Activated T-helper 1 cell treated with anti-CD3 and anti-CD28 coated beads, Interleukin-12 subunit alpha, Interleukin-12 subunit beta, Interleukin-2, Interleukin-4 antibody, amounts not matched to agents 30 ng/mL and 10 ng/mL and 1 ng/mL, durations not matched to agents 14 hours and 24 hours and 36 hours (primary cell): ENCODE measurements around the gene RASGEF1C. TPM values are rescaled to one million over a fixed set of nuclear protein-coding genes. Genes with fewer than 3 reads are reported as not detected.
"Not testable (repeated sequence)": the region's sequence is repeated elsewhere in the genome, so short reads cannot be mapped to it uniquely, and the experiment has no call there.

Experiments used
- DNase-seq: peaks from one replicate; pipeline ENCODE4 v3.0.0; 2021; ENCODE audit warnings: low spot score
- H3K27ac Mint-ChIP-seq: one replicate; pipeline ENCODE4 v1.8.0; 2021; ENCODE audit warnings: mild to moderate bottlenecking, mixed read lengths
- H3K27me3 Mint-ChIP-seq: one replicate; pipeline ENCODE4 v1.8.0; 2022; ENCODE audit warnings: mild to moderate bottlenecking, moderate library complexity, mixed read lengths; ENCODE audit not compliant: insufficient read depth
- H3K36me3 Mint-ChIP-seq: one replicate; pipeline ENCODE4 v1.8.0; 2021; ENCODE audit warnings: low read depth, mixed read lengths
- H3K4me1 Mint-ChIP-seq: one replicate; pipeline ENCODE4 v1.8.0; 2021; ENCODE audit warnings: low read depth, mixed read lengths
- H3K4me3 Mint-ChIP-seq: one replicate; pipeline ENCODE4 v1.8.0; 2021; ENCODE audit warnings: mild to moderate bottlenecking, moderate library complexity, mixed read lengths
- H3K9me3 Mint-ChIP-seq: one replicate; pipeline ENCODE4 v1.8.0; 2021; ENCODE audit warnings: mixed read lengths
- intact Hi-C: fragments of 100-400 bp; cut with micrococcal nuclease; formaldehyde crosslinking; loops from one replicate; pipeline ENCODE4 v1.15.1; 2024
- total RNA-seq: library from RNA; stranded (reverse); gene quantifications from 2 replicates; pipeline ENCODE4 v1.2.3, GENCODE V29; 2022

RASGEF1C gene
- total RNA-seq, 1 donor from 2014 or later, result not detected

GRCh38 chr5:180097163-180097894 is 111.7 kb downstream of the RASGEF1C start:
- Mint-ChIP-seq H3K4me1 (no peaks in the 10 kb centered on the region), H3K27ac (no peak overlapping the region), H3K36me3 (no peaks in the 10 kb centered on the region), H3K27me3 (peaks cover 5% of the 10 kb centered on the region), H3K9me3 (no peaks in the 10 kb centered on the region), H3K4me3 (no peak overlapping the region)
- intact Hi-C loops, result no loop called here
- no peak for DNase-seq

DNA sequence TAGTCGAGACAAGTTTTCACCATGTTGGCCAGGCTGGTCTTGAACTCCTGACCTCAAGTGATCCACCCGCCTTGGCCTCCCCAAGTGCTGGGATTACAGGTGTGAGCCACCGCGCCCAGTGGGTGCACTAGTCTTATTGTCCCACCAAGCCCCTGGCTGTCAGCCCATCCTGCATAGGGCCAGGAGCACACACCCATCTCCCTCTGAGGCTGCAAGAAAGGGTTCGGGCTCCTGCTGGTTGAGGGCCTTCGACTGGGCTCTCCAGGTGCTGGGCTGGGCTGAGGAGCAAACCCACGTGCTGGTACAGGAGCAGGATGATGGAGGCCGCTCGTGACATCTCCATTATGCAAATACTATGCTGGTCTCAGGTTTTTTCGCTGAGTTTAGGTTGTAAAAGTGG is 112.4 kb downstream of the RASGEF1C start:
- no peaks in the 10 kb centered on the region for H3K4me1 Mint-ChIP-seq
- no peaks in the 10 kb centered on the region for H3K9me3 Mint-ChIP-seq
- H3K4me3 Mint-ChIP-seq, result no peak overlapping the region
- intact Hi-C loops, result no loop called here
- no peak for DNase-seq
- peaks cover 5% of the 10 kb centered on the region for H3K27me3 Mint-ChIP-seq
- no peaks in the 10 kb centered on the region for H3K36me3 Mint-ChIP-seq
- H3K27ac Mint-ChIP-seq, result no peak overlapping the region

- H3K36me3 Mint-ChIP-seq, result no peaks in the 10 kb centered on the region
- H3K4me3 Mint-ChIP-seq, result no peak overlapping the region
- DNase-seq, result no peak
- H3K4me1 Mint-ChIP-seq, result no peaks in the 10 kb centered on the region
- peaks cover 8% of the 10 kb centered on the region for H3K27me3 Mint-ChIP-seq
- intact Hi-C loops, result no loop called here
- no peaks in the 10 kb centered on the region for H3K9me3 Mint-ChIP-seq
- no peak overlapping the region for H3K27ac Mint-ChIP-seq
These were observed 113.5 kb downstream of the RASGEF1C start for GRCh38 chr5:180095545-180095944.

- intact Hi-C loops, result loop anchor here (5.0 kb wide), 1 partner anchor 187 kb away; the partner anchor contains the start of gene TBC1D9B
- Mint-ChIP-seq H3K4me3 (no peak overlapping the region), H3K4me1 (peaks cover 4% of the 10 kb centered on the region), H3K9me3 (no peaks in the 10 kb centered on the region), H3K27me3 (peaks cover 11% of the 10 kb centered on the region), H3K27ac (no peak overlapping the region), H3K36me3 (no peaks in the 10 kb centered on the region)
- no peak for DNase-seq
These were observed 115.2 kb downstream of the RASGEF1C start for GRCh38 chr5:180093651-180094382.

GRCh38 chr5:180093241-180093640 is 115.8 kb downstream of the RASGEF1C start:
- H3K36me3 Mint-ChIP-seq, result no peaks in the 10 kb centered on the region
- intact Hi-C loops, result loop anchor here (5.0 kb wide), 1 partner anchor 186 kb away; the partner anchor contains the start of gene TBC1D9B
- no peaks in the 10 kb centered on the region for H3K9me3 Mint-ChIP-seq
- peaks cover 4% of the 10 kb centered on the region for H3K4me1 Mint-ChIP-seq
- no peak for DNase-seq
- H3K4me3 Mint-ChIP-seq, result no peak overlapping the region
- peaks cover 11% of the 10 kb centered on the region for H3K27me3 Mint-ChIP-seq
- no peak overlapping the region for H3K27ac Mint-ChIP-seq

DNA sequence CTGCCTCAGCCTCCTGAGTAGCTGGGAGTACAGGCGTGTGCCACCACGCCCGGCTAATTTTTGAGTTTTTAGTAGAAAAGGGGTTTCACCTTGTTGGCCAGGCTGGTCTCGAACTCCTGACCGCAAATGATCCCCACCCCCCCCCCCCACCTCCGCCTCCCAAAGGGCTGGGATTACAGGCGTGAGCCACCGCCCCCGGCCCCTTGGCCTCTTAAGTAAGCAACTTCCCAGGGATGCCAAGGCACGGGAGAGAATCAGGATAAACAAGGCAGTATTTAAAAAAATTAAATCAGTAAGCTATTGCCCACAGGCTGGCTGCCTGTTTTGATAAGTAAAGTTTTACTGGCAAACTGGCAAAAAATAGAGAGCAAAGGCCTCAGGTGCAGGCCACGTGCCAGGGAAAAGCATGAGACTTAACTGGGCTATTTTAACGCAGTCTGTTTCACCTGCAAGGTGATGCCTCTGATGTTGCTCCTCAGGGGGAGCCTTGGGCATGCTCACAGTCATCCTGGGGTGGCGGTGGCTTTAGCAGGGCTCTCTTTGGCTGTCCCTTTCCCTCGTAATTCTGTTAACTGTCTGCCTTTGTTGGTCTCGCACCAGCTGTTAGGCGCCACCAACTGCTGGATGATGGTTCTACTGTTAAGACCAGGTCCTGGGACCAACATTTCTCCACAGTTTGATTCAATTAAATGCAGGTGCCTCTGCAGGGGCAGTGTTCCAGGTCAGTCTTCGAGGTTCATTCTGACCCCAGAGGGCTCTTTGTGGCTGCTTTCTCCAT is 118.1 kb downstream of the RASGEF1C start:
- no peak for DNase-seq
- peaks cover 4% of the 10 kb centered on the region for H3K4me1 Mint-ChIP-seq
- intact Hi-C loops, result loop anchor here (1.0 to 5.0 kb wide), 4 partner anchors 20 to 328 kb away; partner anchors contain the start of genes RNF130 and TBC1D9B
- peak overlapping the region; percentile 53 for H3K4me3 Mint-ChIP-seq
- no peaks in the 10 kb centered on the region for H3K36me3 Mint-ChIP-seq
- no peaks in the 10 kb centered on the region for H3K9me3 Mint-ChIP-seq
- no peak overlapping the region for H3K27ac Mint-ChIP-seq
- peaks cover 12% of the 10 kb centered on the region for H3K27me3 Mint-ChIP-seq

DNA sequence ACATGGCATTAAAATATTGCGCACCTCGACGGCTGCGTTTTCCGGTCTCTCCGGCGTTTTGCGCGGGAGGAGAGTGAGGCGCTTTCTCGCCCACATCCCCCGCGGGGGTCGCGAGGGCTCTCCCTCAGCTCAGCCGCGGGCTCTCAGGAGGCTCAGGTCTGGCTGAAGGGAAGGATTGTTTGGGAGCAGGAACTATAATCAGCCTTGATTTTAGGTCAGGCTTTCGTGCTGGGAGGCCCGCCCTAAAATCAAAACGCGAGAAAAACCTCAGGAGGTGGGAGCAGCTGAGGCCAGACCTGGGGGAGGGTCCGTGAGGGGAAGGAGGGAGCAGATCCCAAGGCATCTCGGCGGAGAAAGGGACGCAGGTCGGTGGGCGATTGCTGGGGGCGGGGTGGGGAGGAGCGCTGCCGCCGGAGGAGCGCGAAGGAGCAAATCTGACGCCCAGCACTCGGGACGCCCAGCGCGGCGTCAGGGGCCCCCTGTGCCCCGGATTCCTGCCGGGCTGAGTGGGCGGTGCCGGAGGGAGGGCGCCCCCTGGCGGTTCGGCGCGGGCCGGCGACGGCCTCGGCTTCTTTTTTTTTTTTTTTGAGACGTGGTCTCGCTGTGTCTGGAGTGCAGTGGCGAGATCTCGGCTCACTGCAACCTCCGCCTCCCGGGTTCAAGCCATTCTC is 118.8 kb downstream of the RASGEF1C start:
- Mint-ChIP-seq H3K27me3 (peaks cover 12% of the 10 kb centered on the region), H3K4me3 (peak overlapping the region; percentile 79), H3K36me3 (no peaks in the 10 kb centered on the region), H3K27ac (no peak overlapping the region), H3K4me1 (peaks cover 4% of the 10 kb centered on the region), H3K9me3 (no peaks in the 10 kb centered on the region)
- intact Hi-C loops, result loop anchor here (1.0 to 5.0 kb wide), 4 partner anchors 19 to 327 kb away; partner anchors contain the start of genes RNF130 and TBC1D9B
- peak; percentile 61 for DNase-seq

GRCh38 chr5:180089628-180090027 is 119.4 kb downstream of the RASGEF1C start:
- H3K27ac Mint-ChIP-seq, result not testable (repeated sequence)

DNA sequence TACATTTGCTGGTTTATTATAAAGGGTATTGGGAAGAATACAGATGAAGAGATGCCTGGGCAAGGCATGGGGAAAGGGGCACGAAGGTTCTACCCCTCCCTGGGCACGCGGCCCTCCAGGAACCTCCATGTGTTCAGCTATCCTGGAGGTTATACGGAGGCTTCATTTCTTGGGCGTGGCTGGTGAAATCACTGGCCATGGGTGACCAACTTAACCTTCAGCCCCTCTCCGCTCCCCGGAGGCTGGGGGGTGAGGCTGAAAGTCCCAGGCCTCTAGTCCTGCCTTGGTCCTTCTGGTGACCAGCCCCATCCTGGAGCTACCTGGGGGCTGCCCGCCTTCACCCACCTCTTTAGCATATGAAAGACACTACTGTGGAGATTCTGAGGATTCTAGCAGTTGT is 120.5 kb downstream of the RASGEF1C start:
- H3K4me1 Mint-ChIP-seq, result peaks cover 4% of the 10 kb centered on the region
- H3K27me3 Mint-ChIP-seq, result peaks cover 11% of the 10 kb centered on the region
- no peak overlapping the region for H3K4me3 Mint-ChIP-seq
- H3K36me3 Mint-ChIP-seq, result no peaks in the 10 kb centered on the region
- no peaks in the 10 kb centered on the region for H3K9me3 Mint-ChIP-seq
- intact Hi-C loops, result no loop called here
- DNase-seq, result no peak
- H3K27ac Mint-ChIP-seq, result no peak overlapping the region

More at GRCh38 chr5:180089628-180090027, 119.4 kb downstream of the RASGEF1C start:
- peaks cover 11% of the 10 kb centered on the region for H3K27me3 Mint-ChIP-seq
- H3K4me1 Mint-ChIP-seq, H3K9me3 Mint-ChIP-seq, H3K36me3 Mint-ChIP-seq, H3K4me3 Mint-ChIP-seq, DNase-seq: not testable (repeated sequence)
- intact Hi-C loops, result loop anchor here (1.0 to 5.0 kb wide), 4 partner anchors 18 to 326 kb away; partner anchors contain the start of genes RNF130 and TBC1D9B

- no peak for DNase-seq
- no peak overlapping the region for H3K4me3 Mint-ChIP-seq
- H3K4me1 Mint-ChIP-seq, result peaks cover 4% of the 10 kb centered on the region
- no peaks in the 10 kb centered on the region for H3K9me3 Mint-ChIP-seq
- no peak overlapping the region for H3K27ac Mint-ChIP-seq
- no peaks in the 10 kb centered on the region for H3K36me3 Mint-ChIP-seq
- intact Hi-C loops, result no loop called here
- H3K27me3 Mint-ChIP-seq, result peaks cover 9% of the 10 kb centered on the region
These were observed 122.1 kb downstream of the RASGEF1C start for GRCh38 chr5:180086816-180087399.

- Mint-ChIP-seq H3K4me1 (peaks cover 4% of the 10 kb centered on the region), H3K27ac (no peak overlapping the region), H3K9me3 (no peaks in the 10 kb centered on the region), H3K4me3 (no peak overlapping the region), H3K27me3 (peaks cover 6% of the 10 kb centered on the region), H3K36me3 (no peaks in the 10 kb centered on the region)
- intact Hi-C loops, result no loop called here
- no peak for DNase-seq
These were observed 123.2 kb downstream of the RASGEF1C start for GRCh38 chr5:180085837-180086236.
